Muscle of arm (tissue), 12 donors: Measurements from ENCODE around the gene PACS1. TPM values are rescaled to one million over a fixed set of nuclear protein-coding genes. Genes with fewer than 3 reads are reported as not detected.

Experiments used
- DNase-seq: peaks from one replicate; pipeline ENCODE4 v3.0.0-alpha.2; 2013
- polyA plus RNA-seq, 12 donors: library from polyadenylated mRNA; unstranded; fragments of 120-200 nt; gene quantifications; one replicate each; pipeline ENCODE4 v1.2.1, GENCODE V29; 2013; ENCODE audit not compliant: insufficient read length in 12 of 12

The PACS1 gene
- polyA plus RNA-seq, 12 donors: 29.9 to 128 (median 33.8) TPM

GRCh38 chr11:66221012-66221411 is 150.9 kb downstream of the PACS1 start:
- no peak for DNase-seq

GRCh38 chr11:66221726-66222236 is 151.7 kb downstream of the PACS1 start:
- DNase-seq: no peak

- peak; percentile 90 for DNase-seq
Measured at GRCh38 chr11:66222358-66223149, 152.5 kb downstream of the PACS1 start.

- no peak for DNase-seq
Measured at GRCh38 chr11:66224226-66224855, 154.3 kb downstream of the PACS1 start.

GRCh38 chr11:66225066-66225465 is 155.0 kb downstream of the PACS1 start:
- DNase-seq: no peak

GRCh38 chr11:66226101-66226500 is 156.0 kb downstream of the PACS1 start:
- no peak for DNase-seq

- DNase-seq: no peak
Measured at GRCh38 chr11:66227700-66228099, 157.6 kb downstream of the PACS1 start.

GRCh38 chr11:66228521-66228920 is 158.4 kb downstream of the PACS1 start:
- no peak for DNase-seq

- DNase-seq: no peak
Measured at GRCh38 chr11:66230156-66230555, 160.1 kb downstream of the PACS1 start.

- no peak for DNase-seq
Measured at GRCh38 chr11:66230978-66231377, 160.9 kb downstream of the PACS1 start.

GRCh38 chr11:66231561-66231960 is 161.5 kb downstream of the PACS1 start:
- DNase-seq: no peak

GRCh38 chr11:66232769-66233168 is 162.7 kb downstream of the PACS1 start:
- DNase-seq: no peak

- no peak for DNase-seq
Measured at GRCh38 chr11:66233301-66233700, 163.2 kb downstream of the PACS1 start.

- DNase-seq: no peak
Measured at GRCh38 chr11:66235141-66235540, 165.1 kb downstream of the PACS1 start.

- DNase-seq: no peak
Measured at GRCh38 chr11:66237867-66238266, 167.8 kb downstream of the PACS1 start.

GRCh38 chr11:66238786-66239413 is 168.8 kb downstream of the PACS1 start:
- no peak for DNase-seq

GRCh38 chr11:66239511-66239910 is 169.4 kb downstream of the PACS1 start:
- DNase-seq: no peak

GRCh38 chr11:66239998-66240780 is 170.1 kb downstream of the PACS1 start:
- no peak for DNase-seq

- no peak for DNase-seq
Measured at GRCh38 chr11:66240781-66241136, 170.7 kb downstream of the PACS1 start.

GRCh38 chr11:66242095-66242765 is 172.2 kb downstream of the PACS1 start:
- no peak for DNase-seq

GRCh38 chr11:66243782-66244535 is 173.9 kb downstream of the PACS1 start:
- DNase-seq: no peak
